IMR-90 (cell line): ENCODE data around the gene INPP5A. TPM values are rescaled to one million over a fixed set of nuclear protein-coding genes. Genes with fewer than 3 reads are reported as not detected.
"Not testable (repeated sequence)": the region's sequence is repeated elsewhere in the genome, so short reads cannot be mapped to it uniquely, and the experiment has no call there.

ENCODE experiments used
- ATAC-seq: fragments of 200-7000 bp; cut with Tn5 transposase; 2 replicates; pipeline ENCODE4 v1.9.1; 2020; ENCODE audit warnings: low read depth, mild to moderate bottlenecking, moderate library complexity
- BruUV-seq: library from RNA; stranded (reverse); fragments of 400-500 nt; replicated peaks from 2 replicates; lab custom pipeline; 2021; lab: Mats Ljungman, UMichigan
- CTCF ChIA-PET: fragments of 300-600 bp; formaldehyde crosslinking; extraction: SDS; loops from one replicate; lab custom pipeline; 2021; ENCODE audit warnings: antibody characterized with exemption; lab: Yijun Ruan, JAX
- POLR2A ChIA-PET: fragments of 300-600 bp; sonication (Branson Sonifier 250); formaldehyde crosslinking; loops from one replicate; lab custom pipeline; 2022; ENCODE audit warnings: antibody characterized with exemption; ENCODE audit not compliant: unreplicated experiment; lab: Charles Lee
- DNase-seq: peaks from one replicate; pipeline ENCODE4 v3.0.0; 2013
- H2AFZ ChIP-seq: replicated peaks from 2 replicates; pipeline ENCODE3; 2013; ENCODE audit warnings: low read length, mild to moderate bottlenecking; ENCODE audit not compliant: poor library complexity
- H2AK5ac ChIP-seq: 2 replicates; pipeline ENCODE4 v1.6.1; 2013; ENCODE audit warnings: low read depth, low read length, inconsistent platforms
- H2AK9ac ChIP-seq: replicated peaks from 2 replicates; pipeline ENCODE3; 2013; ENCODE audit warnings: mild to moderate bottlenecking, low read depth, low read length, moderate library complexity; ENCODE audit not compliant: poor library complexity
- H2BK120ac ChIP-seq: 2 replicates; pipeline ENCODE4 v1.6.1; 2013; ENCODE audit warnings: low read depth, low read length, inconsistent platforms
- H2BK15ac ChIP-seq: 3 replicates; pipeline ENCODE4 v1.6.1; 2013; ENCODE audit warnings: low read depth, low read length, inconsistent platforms
- H2BK20ac ChIP-seq: 2 replicates; pipeline ENCODE4 v1.6.1; 2013; ENCODE audit warnings: low read depth, mild to moderate bottlenecking, inconsistent platforms, low read length, moderate library complexity
- H2BK5ac ChIP-seq: 2 replicates; pipeline ENCODE4 v1.6.1; 2013; ENCODE audit warnings: mild to moderate bottlenecking, low read depth, low read length, inconsistent platforms; ENCODE audit not compliant: poor library complexity, severe bottlenecking
- H3K14ac ChIP-seq: replicated peaks from 2 replicates; pipeline ENCODE4 v1.6.1; 2013; ENCODE audit warnings: low read depth, low read length, inconsistent platforms
- H3K18ac ChIP-seq: 2 replicates; pipeline ENCODE4 v1.6.1; 2013; ENCODE audit warnings: low read depth, low read length, control low read depth
- H3K23ac ChIP-seq: 2 replicates; pipeline ENCODE4 v1.6.1; 2013; ENCODE audit warnings: low read depth, low read length, inconsistent platforms
- H3K27ac ChIP-seq: 2 replicates; pipeline ENCODE4 v1.5.1; 2013; ENCODE audit warnings: mild to moderate bottlenecking, control low read depth, low read length; ENCODE audit not compliant: insufficient read depth
- H3K27me3 ChIP-seq: 2 replicates; pipeline ENCODE4 v1.6.1; 2013; ENCODE audit warnings: low read length; ENCODE audit not compliant: control insufficient read depth, insufficient read depth
- H3K36me3 ChIP-seq: 2 replicates; pipeline ENCODE4 v1.6.1; 2013; ENCODE audit warnings: low read length, mixed read lengths; ENCODE audit not compliant: control insufficient read depth, insufficient read depth
- H3K4ac ChIP-seq: 2 replicates; pipeline ENCODE4 v1.6.1; 2013; ENCODE audit warnings: low read depth, low read length, inconsistent platforms
- H3K4me1 ChIP-seq: 2 replicates; pipeline ENCODE4 v1.6.1; 2013; ENCODE audit warnings: low read length, mixed read lengths; ENCODE audit not compliant: control insufficient read depth, insufficient read depth
- H3K4me2 ChIP-seq: 2 replicates; pipeline ENCODE4 v1.6.1; 2013; ENCODE audit warnings: low read depth, mild to moderate bottlenecking, control low read depth, low read length, moderate library complexity
- H3K4me3 ChIP-seq: 2 replicates; pipeline ENCODE4 v1.5.1; 2013; ENCODE audit warnings: low read depth, mild to moderate bottlenecking, control low read depth, low read length, moderate library complexity; ENCODE audit not compliant: insufficient read depth
- H3K56ac ChIP-seq: 2 replicates; pipeline ENCODE4 v1.6.1; 2013; ENCODE audit warnings: low read length, inconsistent platforms; ENCODE audit not compliant: insufficient read depth; ENCODE audit errors: extremely low read depth
- H3K79me1 ChIP-seq, 2 experiments: 2 replicates each; pipeline ENCODE4 v1.6.1; 2013; ENCODE audit warnings: low read length in 2 of 2, inconsistent platforms in 1 of 2, low read depth in 1 of 2
- H3K9ac ChIP-seq: 2 replicates; pipeline ENCODE4 v1.6.1; 2013; ENCODE audit warnings: low read depth, low read length, control low read depth
- H3K9me1 ChIP-seq: 2 replicates; pipeline ENCODE4 v1.6.1; 2013; ENCODE audit warnings: low read length, inconsistent platforms; ENCODE audit not compliant: insufficient read depth
- H3K9me3 ChIP-seq: 2 replicates; pipeline ENCODE4 v1.6.1; 2013; ENCODE audit warnings: low read length; ENCODE audit not compliant: control insufficient read depth, insufficient read depth
- H4K20me1 ChIP-seq: 2 replicates; pipeline ENCODE4 v1.6.1; 2013; ENCODE audit warnings: low read length, inconsistent platforms; ENCODE audit not compliant: insufficient read depth
- H4K5ac ChIP-seq: 2 replicates; pipeline ENCODE4 v1.6.1; 2013; ENCODE audit warnings: mild to moderate bottlenecking, low read depth, low read length, control low read depth
- H4K8ac ChIP-seq, 2 experiments: 2 replicates each; pipeline ENCODE4 v1.6.1; 2013; ENCODE audit warnings: low read depth in 2 of 2, low read length in 2 of 2, control low read depth in 1 of 2, inconsistent platforms in 1 of 2
- H4K91ac ChIP-seq: 2 replicates; pipeline ENCODE4 v1.6.1; 2013; ENCODE audit warnings: low read depth, low read length, inconsistent platforms; ENCODE audit not compliant: insufficient read depth
- MAFK ChIP-seq: IDR thresholded peaks from 2 replicates; pipeline ENCODE4 v1.6.1; 2012; ENCODE audit warnings: low read depth, low read length, improper control_type of control experiment
- WGBS, 2 experiments: methylation state at CpG; one replicate each; pipeline versions ENCODE4 v1.1.5 to v1.1.7; 2013; ENCODE audit warnings: missing lambda C conversion rate in 2 of 2; ENCODE audit not compliant: insufficient read length in 1 of 2; ENCODE audit errors: extremely low coverage in 2 of 2; 5-methylcytosine and 5-hydroxymethylcytosine counted together
- dilution Hi-C: fragments of 300-500 bp; cut with HindIII; formaldehyde crosslinking; loops from one replicate; pipeline ENCODE4 v1.14.3; 2018; ENCODE audit warnings: low sequenced_read_pairs; ENCODE audit not compliant: unreplicated experiment
- in situ Hi-C: fragments of 300-500 bp; cut with MboI; formaldehyde crosslinking; loops from 3 replicates; pipeline ENCODE4 v1.14.3; 2019; ENCODE audit warnings: low sequenced_read_pairs, inconsistent platforms, mixed read lengths
- intact Hi-C: fragments of 100-400 bp; cut with micrococcal nuclease; formaldehyde crosslinking; loops from 2 replicates; pipeline ENCODE4 v1.10.0; 2022
- polyA plus RNA-seq, 3 experiments: library from polyadenylated mRNA; depleted of rRNA; stranded (reverse); fragments of >200 nt; gene quantifications; 2 replicates each; pipeline ENCODE4 v1.2.3, GENCODE V29; 2012; ENCODE audit warnings: low replicate concordance in 1 of 3
- total RNA-seq: library from RNA; depleted of rRNA; stranded (reverse); fragments of >200 nt; gene quantifications from 2 replicates; pipeline ENCODE4 v1.2.3, GENCODE V29; 2012

INPP5A gene
- total and polyA plus RNA-seq, 2 of the 4 experiments (the other 2 are of a cell fraction) = 21.4 to 36.7 TPM

DNA sequence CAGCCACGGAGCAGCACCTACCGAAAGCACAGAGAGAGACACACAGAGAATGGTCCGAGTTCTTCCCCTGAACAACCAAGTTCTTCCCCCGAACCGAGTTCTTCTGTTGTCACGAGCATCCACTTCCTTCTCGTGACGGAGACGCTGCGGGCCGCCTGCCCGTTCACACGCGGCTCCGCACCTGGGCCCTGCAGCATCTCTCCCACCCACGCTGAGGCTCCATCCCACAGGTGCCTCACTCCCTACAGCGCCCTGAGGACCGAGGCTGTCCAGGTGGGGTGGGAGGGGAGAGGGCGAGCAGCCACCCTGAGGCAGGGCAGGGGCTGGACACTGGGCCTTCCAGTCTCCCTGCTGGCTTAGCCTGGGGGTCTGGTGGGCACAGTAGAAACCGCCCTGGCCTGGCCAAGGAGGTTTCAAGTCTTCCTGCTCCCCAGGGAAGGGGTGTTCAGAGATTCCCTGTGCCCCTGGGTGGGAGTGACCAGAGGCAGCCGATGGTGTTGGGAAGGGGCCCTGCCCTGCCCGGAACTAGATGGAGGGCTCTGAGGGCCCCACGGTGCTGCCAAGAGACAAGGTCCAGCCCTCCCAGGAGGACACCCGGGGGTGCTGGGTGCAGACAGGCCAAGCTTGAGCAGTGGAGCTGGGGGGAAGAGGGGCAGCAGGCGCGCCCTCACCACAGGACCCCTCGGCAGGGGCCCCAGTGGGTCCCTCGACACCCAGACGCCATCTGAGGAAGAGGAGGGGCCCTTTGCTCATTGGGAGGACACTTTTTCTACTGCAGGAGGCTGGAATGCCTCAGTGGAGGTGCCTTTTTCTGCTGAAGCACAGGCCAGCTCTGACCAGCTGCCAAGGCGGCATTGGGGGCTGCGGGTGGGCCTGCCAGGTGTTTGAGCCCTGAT, 253.6 kb downstream of the INPP5A start (continued):
- TF ChIP-seq MAFK = no peak

DNA sequence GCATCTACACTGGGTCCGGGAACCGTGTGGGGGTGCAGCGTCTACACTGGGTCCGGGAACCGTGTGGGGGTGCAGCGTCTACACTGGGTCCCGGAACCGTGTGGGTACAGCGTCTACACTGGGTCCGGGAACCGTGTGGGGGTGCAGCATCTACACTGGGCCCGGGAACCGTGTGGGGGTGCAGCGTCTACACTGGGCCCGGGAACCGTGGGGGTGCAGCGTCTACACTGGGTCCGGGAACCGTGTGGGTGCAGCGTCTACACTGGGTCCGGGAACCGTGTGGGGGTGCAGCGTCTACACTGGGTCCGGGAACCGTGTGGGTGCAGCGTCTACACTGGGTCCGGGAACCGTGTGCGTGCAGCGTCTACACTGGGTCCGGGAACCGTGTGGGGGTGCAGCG, 254.5 kb downstream of the INPP5A start:
- H2AK5ac ChIP-seq, H2BK5ac ChIP-seq, H3K9ac ChIP-seq, H3K4me2 ChIP-seq, ATAC-seq, H2BK20ac ChIP-seq, H3K4me3 ChIP-seq, dilution Hi-C loops, H3K4me1 ChIP-seq, H2AK9ac ChIP-seq, H3K79me1 ChIP-seq, H3K56ac ChIP-seq, CTCF ChIA-PET, H3K18ac ChIP-seq, H4K8ac ChIP-seq, in situ Hi-C loops, H3K23ac ChIP-seq, H3K27ac ChIP-seq, H3K4ac ChIP-seq, H4K20me1 ChIP-seq, POLR2A ChIA-PET, H4K5ac ChIP-seq, DNase-seq, H3K14ac ChIP-seq, H2BK15ac ChIP-seq, intact Hi-C loops, H3K36me3 ChIP-seq, BruUV-seq, H4K91ac ChIP-seq, H3K9me3 ChIP-seq, H2BK120ac ChIP-seq, H3K9me1 ChIP-seq, H2AFZ ChIP-seq: not testable (repeated sequence)
- peaks cover 49% of the 10 kb centered on the region for H3K27me3 ChIP-seq
- WGBS, 2 experiments = 85% methylated on average over 8 of the region's 33 CpGs; no CpG with 5 or more reads in 1 of the 2 experiments
